Activated T-cell treated with anti-CD3 and anti-CD28 coated beads for 48 hours (primary cell): ENCODE results near the gene SLC1A4.
"Not testable (repeated sequence)": the region's sequence is repeated elsewhere in the genome, so short reads cannot be mapped to it uniquely, and the experiment has no call there.

Experiments
- DNase-seq: peaks from one replicate; pipeline ENCODE4 v3.0.0-alpha.2; 2020; ENCODE audit warnings: low read depth

The SLC1A4 gene

DNA sequence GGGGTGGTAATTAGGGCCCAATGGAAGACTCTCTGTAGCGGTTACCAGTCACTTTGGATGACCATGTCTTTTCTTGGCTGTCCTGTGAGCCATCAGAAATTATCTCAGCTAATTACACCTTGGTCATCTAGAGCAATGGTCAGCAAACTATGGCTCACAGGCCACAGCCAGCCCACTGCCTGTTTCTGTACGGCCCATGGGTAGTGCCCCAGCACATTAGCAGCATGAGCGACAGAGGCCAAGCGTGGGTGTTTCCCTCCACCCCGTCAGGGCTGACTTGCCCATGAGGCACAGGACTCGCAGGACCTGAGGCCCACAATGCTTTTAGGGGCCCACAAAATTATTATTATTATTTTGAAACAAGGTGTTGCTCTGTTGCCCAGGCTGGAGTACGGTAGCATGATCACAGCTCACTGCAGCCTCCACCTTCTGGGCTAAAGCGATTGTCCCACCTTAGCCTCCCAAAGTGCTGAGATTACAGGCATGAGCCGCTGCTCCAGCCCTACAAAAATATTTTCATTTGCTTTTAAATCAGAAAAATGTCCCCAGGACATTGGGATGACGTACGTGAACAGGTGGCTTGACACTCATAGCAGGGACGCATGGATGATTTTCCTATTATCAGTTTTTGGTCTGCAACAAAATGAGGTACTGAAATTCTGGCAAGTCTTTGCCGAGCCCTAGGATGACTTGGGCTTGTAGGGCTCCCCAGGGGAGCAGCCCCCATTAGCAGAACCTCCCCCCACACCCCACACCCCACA, 37.7 kb downstream of the SLC1A4 start:
- DNase-seq: no peak

DNA sequence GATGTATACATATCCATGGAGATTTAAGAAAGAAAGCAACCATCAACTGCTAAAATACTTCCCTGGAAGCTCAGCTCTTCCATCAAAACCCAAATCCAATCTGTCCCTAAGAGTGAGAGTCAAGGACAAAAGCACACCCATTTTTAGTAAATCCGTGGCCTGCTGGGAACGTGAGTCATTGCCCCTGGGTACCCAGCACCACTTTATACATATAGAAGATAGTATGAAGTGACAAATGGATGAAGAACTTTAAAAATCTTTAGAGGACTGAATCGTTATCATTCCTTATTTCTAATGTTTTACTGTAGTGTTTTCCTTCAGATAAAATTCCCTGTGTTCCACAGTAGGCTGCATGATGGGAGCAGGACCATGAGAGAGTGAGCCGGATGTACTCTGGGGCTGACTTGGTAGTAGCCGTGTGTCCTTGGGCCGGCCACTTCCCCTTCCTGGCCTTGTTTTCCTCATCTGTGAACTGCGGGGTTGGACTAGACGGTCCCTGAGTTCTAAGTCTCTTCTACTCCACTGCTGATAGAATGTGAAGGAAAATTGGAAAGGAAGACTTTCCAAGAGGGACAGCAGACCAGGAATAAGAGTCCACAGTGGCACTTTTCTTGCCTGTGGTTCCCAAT, 38.5 kb downstream of the SLC1A4 start:
- no peak for DNase-seq

DNA sequence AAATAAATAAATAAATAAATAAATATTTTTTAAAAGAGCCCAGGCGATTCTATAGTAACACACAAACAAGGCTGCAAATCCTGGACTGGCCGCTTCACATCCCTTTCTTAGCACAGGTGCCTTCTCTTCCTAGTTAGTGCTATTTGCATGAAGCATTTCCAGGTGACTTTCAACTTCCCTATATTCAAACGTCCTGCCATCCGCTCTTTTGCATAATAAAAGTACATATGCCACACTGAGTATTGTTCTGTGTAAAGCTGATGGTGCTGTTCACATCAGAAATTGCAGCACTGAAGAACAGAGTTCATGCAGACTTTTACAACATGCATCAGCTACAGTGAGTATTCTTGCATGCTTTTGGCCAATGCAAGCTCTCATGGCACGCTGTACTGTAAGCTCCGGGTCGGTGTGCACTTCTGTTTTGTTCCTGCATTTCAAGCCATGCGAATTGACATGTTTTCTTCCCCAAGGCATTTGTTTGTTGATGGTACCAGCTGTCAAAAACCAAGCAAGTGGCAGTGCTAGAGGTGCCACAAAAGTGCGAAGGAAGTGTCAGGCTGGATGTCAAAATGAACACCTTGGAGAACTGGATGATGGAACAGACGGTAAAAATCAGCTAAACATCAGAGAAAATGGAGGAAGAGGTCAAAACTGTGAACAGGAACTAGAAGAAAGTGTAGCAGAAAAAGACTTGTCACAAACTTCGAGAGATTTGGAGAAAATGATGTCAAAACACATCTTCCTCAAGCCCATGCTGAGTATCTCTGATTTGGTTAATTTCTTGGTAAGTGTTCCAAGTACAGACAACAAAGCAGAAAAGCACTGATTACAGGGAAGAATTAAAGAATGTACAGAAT, 41.5 kb downstream of the SLC1A4 start:
- no peak for DNase-seq

DNA sequence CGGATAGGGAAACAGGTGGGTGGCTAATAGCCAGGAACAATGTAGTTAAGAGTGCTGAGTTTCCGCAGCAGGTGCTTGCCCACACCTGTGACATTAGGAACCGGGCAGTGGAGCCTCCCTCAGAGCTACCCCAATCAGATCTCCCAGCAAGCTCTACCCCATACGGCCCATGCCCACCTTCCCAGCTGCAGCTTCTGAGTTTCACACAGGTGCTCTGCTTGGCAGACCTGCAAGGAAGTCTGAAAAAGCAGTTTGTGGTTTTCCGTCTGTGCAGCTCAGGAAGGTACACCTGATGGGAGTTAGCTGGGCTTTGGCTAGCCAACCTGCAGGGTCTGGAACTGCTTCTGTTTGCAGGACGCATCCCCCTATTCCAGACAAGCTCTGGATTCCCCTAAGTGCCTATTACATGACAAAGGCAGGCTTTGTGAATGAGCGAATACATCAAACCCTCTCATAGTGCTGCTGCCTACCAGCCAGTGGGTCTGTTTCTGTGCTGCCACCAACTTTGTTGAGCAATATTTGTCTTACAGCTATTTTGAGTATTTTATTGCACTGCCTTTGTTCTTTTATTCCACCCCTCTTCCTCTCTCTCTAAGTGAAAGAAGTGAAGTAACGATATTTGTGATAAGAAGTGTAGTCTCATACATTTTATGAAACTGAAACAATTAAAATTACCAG, 42.3 kb downstream of the SLC1A4 start:
- no peak for DNase-seq

DNA sequence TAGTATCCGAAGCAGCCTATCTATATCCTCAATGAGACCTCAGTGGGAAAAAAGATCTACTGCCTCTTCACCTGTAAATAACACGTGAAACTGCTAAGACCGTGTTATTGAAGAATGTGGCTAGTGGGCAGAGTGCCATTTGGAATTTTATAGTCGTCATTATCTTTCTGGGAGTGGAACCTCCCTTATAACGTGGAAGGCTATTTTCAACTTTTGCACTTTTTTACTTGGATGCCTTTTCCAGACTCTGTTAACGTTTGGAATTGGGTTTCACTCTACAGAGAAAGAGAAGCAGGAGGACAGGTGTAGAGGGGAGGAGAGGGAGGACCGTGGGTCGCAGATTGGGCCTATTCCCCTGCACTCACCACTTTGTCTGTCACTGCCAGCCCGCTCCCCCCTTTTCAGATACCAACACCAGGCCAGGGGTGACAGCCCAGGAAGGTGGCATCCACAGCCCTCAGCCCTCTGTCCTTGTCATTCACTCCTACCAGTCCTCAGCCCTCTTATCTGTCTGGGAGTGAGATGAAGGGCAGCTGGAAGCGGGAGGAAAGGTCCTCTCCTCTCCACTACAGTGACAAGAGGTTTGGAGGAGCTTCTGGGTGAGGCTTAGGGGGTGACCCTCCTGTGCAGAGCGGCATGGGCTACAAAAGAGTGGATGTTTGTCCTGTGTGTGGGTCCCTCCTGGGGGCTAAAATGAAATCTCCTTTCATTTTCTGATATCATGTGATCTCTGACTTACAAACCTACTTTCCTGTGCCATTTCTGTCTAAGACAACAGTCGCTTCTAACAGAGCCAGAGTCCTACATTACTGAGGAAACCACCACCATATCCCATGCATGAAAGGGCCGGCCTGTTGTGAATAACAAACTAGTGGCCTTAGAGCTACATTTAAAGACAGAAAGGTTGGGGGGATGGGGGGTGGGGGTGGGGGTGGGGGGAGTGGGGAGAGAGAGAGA, 43.1 kb downstream of the SLC1A4 start:
- DNase-seq: no peak

DNA sequence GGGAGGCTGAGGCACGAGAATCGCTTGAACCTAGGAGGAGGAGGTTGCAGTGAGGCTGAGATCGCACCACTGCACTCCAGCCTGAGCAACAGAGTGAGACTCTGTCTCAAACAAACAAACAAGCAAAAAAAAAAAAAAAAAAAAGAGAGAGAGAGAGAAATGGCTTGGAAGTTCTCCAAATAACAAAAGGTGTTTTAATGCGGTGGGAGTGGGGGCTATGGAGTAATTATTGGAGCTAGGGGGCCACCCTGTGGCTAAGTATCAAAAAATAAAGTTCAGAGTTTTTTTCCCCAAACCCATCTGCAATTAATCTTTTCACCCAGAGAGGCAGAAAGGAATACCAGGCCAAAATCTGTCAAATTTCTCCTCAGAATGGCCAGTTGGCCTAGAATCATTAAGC, 44.0 kb downstream of the SLC1A4 start:
- DNase-seq: no peak

DNA sequence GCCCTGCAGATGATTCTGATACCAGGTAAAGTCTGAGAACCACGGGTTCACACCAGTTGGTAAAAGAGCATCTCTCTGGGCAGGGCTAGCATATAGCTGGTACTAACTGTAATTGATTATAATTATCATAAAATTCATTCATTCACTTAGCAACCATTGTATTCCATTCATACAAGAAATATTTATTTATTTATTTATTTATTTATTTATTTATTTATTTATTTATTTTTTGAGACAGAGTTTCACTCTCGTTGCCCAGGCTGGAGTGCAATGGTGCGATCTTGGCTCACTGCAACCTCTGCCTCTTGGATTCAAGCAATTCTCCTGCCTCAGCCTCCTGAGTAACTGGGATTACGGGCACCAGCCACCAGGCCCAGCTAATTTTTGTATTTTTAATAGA, 44.5 kb downstream of the SLC1A4 start:
- DNase-seq: not testable (repeated sequence)

DNA sequence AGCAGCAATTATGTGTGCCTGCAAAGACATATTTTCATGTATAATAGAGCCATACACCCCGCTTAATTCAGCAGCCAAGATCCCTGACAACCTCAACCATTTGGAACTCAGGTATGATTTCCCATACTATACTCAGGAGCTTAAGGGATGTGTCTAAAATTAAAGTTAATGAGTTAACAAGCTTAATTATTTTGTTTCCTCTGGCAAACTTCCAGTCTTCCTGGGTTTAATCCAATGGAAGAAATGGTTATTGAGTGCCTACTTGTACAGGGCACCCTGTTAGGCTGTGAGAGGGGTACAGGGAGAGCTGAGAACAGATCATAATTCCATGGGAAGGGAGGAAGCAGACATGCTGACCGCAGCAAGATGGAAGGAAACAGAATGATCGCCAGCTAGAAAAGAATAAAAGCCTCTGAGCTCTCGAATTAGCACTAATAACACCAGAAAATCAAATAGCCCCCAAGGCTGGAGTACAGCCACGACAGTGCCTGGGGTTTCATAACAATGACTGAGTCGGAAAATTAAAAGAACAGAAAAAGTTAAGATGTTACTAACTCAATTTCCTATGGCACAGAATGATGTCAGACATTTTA, 46.2 kb downstream of the SLC1A4 start:
- DNase-seq: no peak

- no peak for DNase-seq
Measured at GRCh38 chr2:65037178-65037577, 48.0 kb downstream of the SLC1A4 start.

DNA sequence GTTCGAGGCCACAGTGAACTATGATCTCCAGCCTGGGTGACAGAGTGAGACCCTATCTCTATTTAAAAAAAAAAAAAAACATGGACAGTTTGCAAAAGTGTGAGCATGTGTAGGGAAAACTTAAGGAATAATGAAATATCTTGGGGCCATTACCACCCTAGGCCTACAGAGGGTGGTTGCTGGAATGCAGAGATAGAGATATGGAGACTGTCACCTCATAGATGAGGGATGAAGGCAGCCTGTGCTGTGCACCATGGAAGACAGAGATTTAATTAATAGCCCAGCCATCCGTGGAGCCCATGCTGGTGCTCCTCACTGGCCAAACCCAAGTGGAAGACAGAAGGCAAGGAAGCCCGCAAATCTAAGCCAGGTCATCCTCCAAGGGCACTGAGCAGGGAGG, 50.4 kb downstream of the SLC1A4 start:
- no peak for DNase-seq

DNA sequence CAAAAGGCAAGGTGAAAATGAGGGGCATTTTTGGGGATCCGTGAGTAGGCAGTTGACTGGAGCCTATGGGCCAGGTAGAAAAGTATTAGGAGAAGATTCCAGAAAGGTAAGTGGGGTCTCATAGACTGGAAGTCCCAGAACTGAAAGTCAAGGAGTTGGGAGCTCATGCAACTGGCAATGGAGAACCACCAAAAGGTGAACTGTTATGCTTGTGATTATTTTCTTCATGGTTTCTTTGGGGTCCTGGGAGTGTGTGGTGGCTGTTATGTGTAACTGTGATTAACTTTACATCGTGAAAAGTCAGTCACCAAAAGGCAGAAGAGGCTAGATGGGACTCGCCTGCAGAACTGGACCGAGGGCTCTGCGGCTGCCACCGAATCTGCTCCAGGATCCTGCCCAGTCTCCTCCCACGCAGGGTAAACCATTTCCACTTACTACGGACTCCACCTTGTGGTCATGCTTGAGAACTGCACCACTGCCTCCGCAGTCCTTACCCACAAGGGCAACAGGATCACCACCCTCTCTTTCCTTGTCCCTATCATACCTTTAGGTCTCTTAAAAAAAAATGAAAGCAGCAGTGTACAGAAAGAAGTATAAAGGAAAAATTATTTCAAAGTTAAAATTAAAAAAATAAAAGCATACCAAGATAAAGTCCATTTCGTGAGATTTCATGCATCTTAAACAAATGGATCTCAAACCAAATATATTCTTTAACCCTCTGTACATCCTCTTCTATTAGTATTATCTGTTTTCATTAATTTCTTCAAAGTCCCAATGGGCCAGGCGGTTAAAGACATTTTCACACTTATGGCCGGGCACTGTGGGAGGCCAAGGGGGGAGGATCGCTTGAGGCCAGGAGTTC, 51.4 kb downstream of the SLC1A4 start:
- DNase-seq: peak; percentile 65

DNA sequence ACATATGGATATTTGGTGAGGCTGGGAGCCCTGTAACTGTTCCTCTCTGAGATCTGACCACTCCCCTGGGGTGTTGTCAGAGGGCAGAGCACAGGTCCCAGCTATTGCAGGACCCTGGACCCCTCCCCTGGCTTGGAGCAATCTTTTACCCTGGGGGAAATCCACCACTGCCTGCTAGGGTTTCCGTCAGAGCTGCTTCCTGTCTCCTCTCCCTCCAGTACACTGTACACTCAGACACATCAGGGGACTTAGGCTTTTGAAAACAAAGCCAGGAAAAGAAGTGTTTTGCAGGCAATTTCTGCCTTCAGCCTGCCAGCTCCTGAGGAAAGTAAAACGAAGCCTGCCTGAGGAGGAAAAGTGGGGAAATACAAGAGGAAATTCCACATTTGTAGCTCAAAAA, 53.8 kb downstream of the SLC1A4 start:
- DNase-seq: no peak

DNA sequence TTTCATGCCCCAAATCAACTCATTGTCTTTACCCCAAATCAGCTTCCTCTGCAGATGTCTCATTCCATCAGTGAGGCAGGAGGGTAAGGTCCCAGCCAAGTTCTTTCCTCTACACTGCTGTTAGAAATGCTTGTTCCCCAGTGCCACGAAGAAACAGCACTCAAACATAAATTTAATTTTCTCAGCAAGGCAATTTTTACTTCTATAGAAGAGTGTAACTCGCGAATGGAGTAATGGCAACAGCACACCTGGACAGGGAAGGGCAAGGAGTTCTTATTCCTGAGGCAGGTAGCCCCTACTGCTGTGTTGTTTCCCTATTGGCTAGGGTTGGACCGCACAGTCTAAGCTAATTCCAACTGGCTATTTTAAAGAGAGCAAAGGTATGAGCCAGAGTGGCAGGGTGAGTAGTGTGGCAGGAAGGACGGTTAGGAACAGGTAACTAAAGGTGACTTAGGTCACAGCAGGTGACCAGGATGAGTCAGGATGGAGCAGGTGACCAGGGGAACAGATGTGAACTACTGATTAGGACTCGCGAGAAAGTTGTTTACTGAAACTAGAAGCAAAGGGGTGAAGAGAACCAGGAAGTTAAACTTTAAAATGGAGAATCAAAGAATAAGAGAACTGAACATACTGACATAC, 55.0 kb downstream of the SLC1A4 start:
- no peak for DNase-seq

DNA sequence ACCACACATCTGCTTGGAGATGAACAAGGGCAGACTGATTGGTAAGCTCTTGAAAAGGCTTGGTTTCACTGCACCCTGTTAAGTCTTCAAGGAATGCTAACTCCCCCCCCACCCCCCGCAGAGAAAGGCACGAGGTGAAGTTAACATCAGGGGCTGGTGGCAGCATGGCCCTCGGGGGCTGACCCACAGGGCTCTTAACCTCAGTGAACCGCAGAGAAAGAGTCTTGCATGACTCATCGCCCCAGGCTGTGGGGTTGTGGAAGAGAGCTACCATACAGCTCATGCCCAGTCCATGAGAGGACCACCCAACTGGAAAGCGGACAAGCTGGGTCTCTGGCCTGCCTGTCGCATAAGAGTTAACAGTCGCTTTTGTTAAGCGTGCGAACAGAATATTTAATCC, 56.5 kb downstream of the SLC1A4 start:
- no peak for DNase-seq

- DNase-seq: no peak
Measured at GRCh38 chr2:65046633-65047407, 57.6 kb downstream of the SLC1A4 start.

- DNase-seq: no peak
Measured at GRCh38 chr2:65049010-65049639, 59.9 kb downstream of the SLC1A4 start.

DNA sequence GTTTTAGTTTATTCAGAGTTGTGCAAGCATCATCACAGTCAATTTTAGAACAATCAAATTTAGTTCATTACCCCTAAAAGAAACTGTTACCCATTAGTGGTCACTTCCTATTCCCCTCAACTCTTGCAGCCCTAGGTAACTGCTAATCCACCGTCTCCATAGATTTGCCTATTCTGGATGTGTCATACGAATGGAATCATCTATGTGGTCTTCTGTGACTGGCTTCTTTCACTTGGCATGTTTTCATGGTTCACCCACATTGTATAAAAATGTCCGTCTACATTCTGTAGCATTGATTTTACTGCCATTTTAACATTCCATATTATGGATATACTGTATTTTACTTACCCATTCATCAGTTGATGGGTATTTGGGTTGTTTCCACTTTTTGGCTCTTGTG, 61.7 kb downstream of the SLC1A4 start:
- DNase-seq: no peak

GRCh38 chr2:65053199-65053598, 64.0 kb downstream of the SLC1A4 start:
- DNase-seq: no peak
